ENCODE data around the gene C9orf57. TPM values are rescaled to one million over a fixed set of nuclear protein-coding genes. Genes with fewer than 3 reads are reported as not detected.
"Not testable (repeated sequence)": the region's sequence is repeated elsewhere in the genome, so short reads cannot be mapped to it uniquely, and the experiment has no call there.

Gene C9orf57
- total and polyA plus RNA-seq, 5 donors, result not detected

GRCh38 chr9:72025906-72026305, 34.5 kb downstream of the C9orf57 start:
- H3K4me1 ChIP-seq (ENCODE audit: control insufficient read depth, insufficient read depth, low read length), result peaks cover 1% of the 10 kb centered on the region
- DNase-seq (no peak), ATAC-seq (no peak)
- H3K4me3 ChIP-seq (ENCODE audit: low read length), result no peak overlapping the region
- no peaks in the 10 kb centered on the region for H3K9me3 ChIP-seq (ENCODE audit: control insufficient read depth, low read length)
- intact Hi-C loops (cut with DNase I), result loop anchor here (2.0 to 10.0 kb wide), 4 partner anchors 214 to 221 kb away; no protein-coding TSS in a partner anchor
- 59% methylated on average over 3 of the region's 3 CpGs for WGBS
- H3K27ac ChIP-seq (ENCODE audit: low read length), result no peak overlapping the region
- no peaks in the 10 kb centered on the region for H3K27me3 ChIP-seq (ENCODE audit: control insufficient read depth, insufficient read depth)

DNA sequence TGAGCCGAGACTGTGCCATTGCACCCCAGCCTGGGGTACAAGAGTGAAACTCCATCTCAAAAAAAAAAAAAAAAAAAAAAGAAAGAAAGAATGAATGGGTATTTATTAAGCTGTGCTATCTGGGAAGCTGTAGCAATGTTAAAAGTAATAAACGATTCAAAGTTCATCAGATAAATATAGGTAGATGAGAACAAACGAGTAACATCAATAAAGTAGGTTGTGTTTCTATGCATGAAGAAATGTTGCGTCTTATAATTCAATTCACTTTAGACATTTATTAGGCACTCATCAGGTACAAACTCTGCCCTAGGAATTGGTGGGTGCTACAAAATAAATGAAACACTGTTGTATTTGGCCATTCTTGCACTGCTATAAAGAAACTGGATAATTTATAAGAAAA, 36.8 kb downstream of the C9orf57 start:
- WGBS, result 82% methylated on average over 4 of the region's 4 CpGs
- DNase-seq (no peak), ATAC-seq (no peak)
- Histone ChIP-seq H3K9me3 (ENCODE audit: control insufficient read depth, low read length) (no peaks in the 10 kb centered on the region), H3K4me3 (ENCODE audit: low read length) (no peak overlapping the region), H3K27ac (ENCODE audit: low read length) (no peak overlapping the region), H3K4me1 (ENCODE audit: control insufficient read depth, insufficient read depth, low read length) (peaks cover 1% of the 10 kb centered on the region), H3K27me3 (ENCODE audit: control insufficient read depth, insufficient read depth) (no peaks in the 10 kb centered on the region)
- intact Hi-C loops (cut with DNase I), result loop anchor here in 1 of 4 donors (10.0 kb wide), 1 partner anchor 219 kb away; no protein-coding TSS in a partner anchor

GRCh38 chr9:72022841-72023240, 37.6 kb downstream of the C9orf57 start:
- H3K27ac ChIP-seq (ENCODE audit: low read length), result no peak overlapping the region
- H3K4me1 ChIP-seq (ENCODE audit: control insufficient read depth, insufficient read depth, low read length), result no peaks in the 10 kb centered on the region
- no peak overlapping the region for H3K4me3 ChIP-seq (ENCODE audit: low read length)
- H3K9me3 ChIP-seq (ENCODE audit: control insufficient read depth, low read length), result no peaks in the 10 kb centered on the region
- intact Hi-C loops (cut with DNase I), result loop anchor here in 1 of 4 donors (10.0 kb wide), 1 partner anchor 218 kb away; no protein-coding TSS in a partner anchor
- H3K27me3 ChIP-seq (ENCODE audit: control insufficient read depth, insufficient read depth), result no peaks in the 10 kb centered on the region
- DNase-seq (no peak), ATAC-seq (no peak)
- 72% methylated on average over 3 of the region's 3 CpGs for WGBS

DNA sequence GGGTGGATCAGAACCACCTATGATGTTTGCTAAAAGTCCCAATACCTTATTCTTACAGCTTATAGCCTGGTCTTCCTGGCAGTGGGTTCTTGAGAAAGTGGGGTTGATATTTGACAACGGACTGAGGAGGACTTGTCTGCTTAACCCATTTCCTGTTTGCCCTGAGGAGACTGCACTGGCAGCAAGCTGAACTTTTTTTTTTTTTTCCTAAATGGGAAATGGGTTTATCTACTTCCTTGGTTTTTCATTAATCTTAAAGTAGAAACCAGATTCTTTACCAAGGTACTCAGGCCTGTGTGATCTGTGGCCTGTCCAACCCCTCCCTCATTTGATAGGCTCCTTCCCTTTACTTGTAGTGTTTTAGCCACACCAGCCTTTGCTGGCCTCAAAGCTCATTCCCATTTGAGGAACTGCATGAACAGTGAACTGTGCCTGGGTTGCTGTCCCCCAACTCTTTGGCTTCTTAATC, 47.1 kb downstream of the C9orf57 start:
- intact Hi-C loops (cut with DNase I), result no loop called here
- no peaks in the 10 kb centered on the region for H3K9me3 ChIP-seq (ENCODE audit: control insufficient read depth, low read length)
- no peak overlapping the region for H3K4me3 ChIP-seq (ENCODE audit: low read length)
- no peaks in the 10 kb centered on the region for H3K27me3 ChIP-seq (ENCODE audit: control insufficient read depth, insufficient read depth)
- H3K4me1 ChIP-seq (ENCODE audit: control insufficient read depth, insufficient read depth, low read length), result no peaks in the 10 kb centered on the region
- ATAC-seq (no peak), DNase-seq (no peak)
- no peak overlapping the region for H3K27ac ChIP-seq (ENCODE audit: low read length)
- WGBS, result 21% methylated on average over 1 of the region's 1 CpG

GRCh38 chr9:72012646-72013045, 47.8 kb downstream of the C9orf57 start:
- no peaks in the 10 kb centered on the region for H3K4me1 ChIP-seq (ENCODE audit: control insufficient read depth, insufficient read depth, low read length)
- DNase-seq (no peak), ATAC-seq (no peak)
- WGBS, result 85% methylated on average over 4 of the region's 4 CpGs
- intact Hi-C loops (cut with DNase I), result no loop called here
- no peaks in the 10 kb centered on the region for H3K9me3 ChIP-seq (ENCODE audit: control insufficient read depth, low read length)
- H3K27ac ChIP-seq (ENCODE audit: low read length), result no peak overlapping the region
- no peaks in the 10 kb centered on the region for H3K27me3 ChIP-seq (ENCODE audit: control insufficient read depth, insufficient read depth)
- no peak overlapping the region for H3K4me3 ChIP-seq (ENCODE audit: low read length)

DNA sequence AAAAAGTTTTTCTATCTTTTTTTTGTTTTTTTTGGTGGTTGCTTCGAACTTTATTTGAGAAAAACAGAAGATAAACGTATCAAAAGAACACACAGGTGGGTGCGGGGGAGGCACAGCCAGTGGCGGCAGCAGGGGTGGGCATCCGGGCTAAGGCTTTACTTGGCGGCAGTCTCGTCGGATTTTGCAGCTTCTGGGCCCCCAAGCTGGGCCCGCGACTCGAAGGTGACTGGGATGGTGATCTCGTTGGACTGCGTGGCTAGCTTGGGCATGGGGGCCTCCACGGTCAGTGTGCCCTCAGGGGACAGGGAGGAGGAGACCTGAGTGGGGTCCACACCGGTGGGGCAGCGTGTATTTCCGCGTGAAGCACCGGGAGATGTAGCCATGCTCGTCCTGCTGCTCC, 52.7 kb downstream of the C9orf57 start:
- H3K4me3 ChIP-seq (ENCODE audit: low read length); intact Hi-C loops (cut with DNase I); ATAC-seq; H3K4me1 ChIP-seq (ENCODE audit: control insufficient read depth, insufficient read depth, low read length); H3K9me3 ChIP-seq (ENCODE audit: control insufficient read depth, low read length); H3K27ac ChIP-seq (ENCODE audit: low read length); DNase-seq; H3K27me3 ChIP-seq (ENCODE audit: control insufficient read depth, insufficient read depth): not testable (repeated sequence)
- WGBS, result 92% methylated on average over 20 of the region's 20 CpGs

DNA sequence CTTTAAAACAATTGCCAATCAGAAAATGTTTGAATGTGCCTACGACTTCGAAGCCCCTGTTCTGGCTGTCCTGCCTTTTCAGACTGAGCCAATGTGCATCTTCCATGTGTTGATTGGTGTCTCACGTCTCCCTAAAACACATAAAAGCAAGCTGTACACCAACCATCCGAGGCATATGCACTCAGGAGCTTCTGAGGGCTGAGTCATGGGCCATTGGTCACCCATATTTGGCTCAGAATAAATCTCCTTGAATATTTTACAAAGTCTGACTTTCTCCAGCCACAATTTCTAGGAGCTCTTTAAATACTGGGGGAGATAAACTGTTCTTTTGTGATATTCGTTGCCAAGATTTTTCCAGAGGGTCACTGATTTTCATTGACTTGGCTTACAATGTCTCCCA, 53.9 kb downstream of the C9orf57 start:
- Histone ChIP-seq H3K27me3 (ENCODE audit: control insufficient read depth, insufficient read depth) (no peaks in the 10 kb centered on the region), H3K4me3 (ENCODE audit: low read length) (no peak overlapping the region), H3K9me3 (ENCODE audit: control insufficient read depth, low read length) (no peaks in the 10 kb centered on the region), H3K27ac (ENCODE audit: low read length) (no peak overlapping the region), H3K4me1 (ENCODE audit: control insufficient read depth, insufficient read depth, low read length) (no peaks in the 10 kb centered on the region)
- DNase-seq (no peak), ATAC-seq (no peak)
- WGBS, result 55% methylated on average over 5 of the region's 5 CpGs
- intact Hi-C loops (cut with DNase I), result no loop called here

GRCh38 chr9:72005451-72005850, 55.0 kb downstream of the C9orf57 start:
- intact Hi-C loops (cut with DNase I), result no loop called here
- no peaks in the 10 kb centered on the region for H3K4me1 ChIP-seq (ENCODE audit: control insufficient read depth, insufficient read depth, low read length)
- DNase-seq, result no peak
- no peak overlapping the region for H3K4me3 ChIP-seq (ENCODE audit: low read length)
- no peaks in the 10 kb centered on the region for H3K27me3 ChIP-seq (ENCODE audit: control insufficient read depth, insufficient read depth)
- no peak for ATAC-seq
- no peak overlapping the region for H3K27ac ChIP-seq (ENCODE audit: low read length)
- no peaks in the 10 kb centered on the region for H3K9me3 ChIP-seq (ENCODE audit: control insufficient read depth, low read length)

Other genes with a start within 250 kb of the C9orf57 start
- 10 to 100 TPM in 3 of 4 donors, 1 to 10 TPM in 1; 8.4 to 11.4 (median 10.6) TPM for gene ABHD17B, start 149.4 kb downstream of the C9orf57 start, total RNA-seq
- gene ABHD17B, start 149.4 kb downstream of the C9orf57 start, polyA plus RNA-seq, result 4.8 TPM
- 1 to 10 TPM; 6.3 to 8.3 (median 6.8) TPM for gene C9orf85, start 149.0 kb downstream of the C9orf57 start, total RNA-seq
- gene C9orf85, start 149.0 kb downstream of the C9orf57 start, polyA plus RNA-seq, result 7.6 TPM
- gene GDA, start 88.8 kb upstream of the C9orf57 start, total RNA-seq, result under 1 TPM in 2 of 4 donors, not detected in 2; 0.14 to 0.35 TPM
- gene GDA, start 88.8 kb upstream of the C9orf57 start, polyA plus RNA-seq, result 0.07 TPM